ENCODE measurements around the gene TOR1B.

Gene TOR1B

DNA sequence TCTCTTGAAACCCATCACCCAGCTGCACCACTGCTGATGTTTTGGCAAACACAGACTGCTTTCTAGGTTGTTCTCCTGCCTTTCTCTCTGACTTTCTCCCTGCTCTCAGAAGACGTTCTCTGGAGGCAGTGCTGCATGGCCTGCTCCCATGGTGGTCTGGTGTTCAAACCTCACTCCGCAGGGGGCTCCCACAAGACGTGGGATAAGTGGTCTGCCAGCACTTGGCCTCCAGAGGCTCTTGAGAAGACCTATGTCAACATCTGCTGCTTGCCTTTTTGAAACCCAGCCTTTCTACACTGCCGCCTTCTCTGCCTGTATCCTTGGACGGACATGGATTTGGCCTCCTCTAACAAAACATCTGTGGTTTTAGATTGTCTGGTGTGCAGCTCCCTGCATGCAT, 48.8 kb downstream of the TOR1B start:
- no peaks in the 10 kb centered on the region for H3K27me3 Mint-ChIP-seq (ENCODE audit: low read depth)
- H3K36me3 Mint-ChIP-seq (ENCODE audit: low read depth): peaks cover 48% of the 10 kb centered on the region
- no peak overlapping the region for H3K4me3 Mint-ChIP-seq
- H3K27ac Mint-ChIP-seq: peak overlapping the region in 1 of 3 experiments; percentile 53
- no peaks in the 10 kb centered on the region for H3K9me3 Mint-ChIP-seq
- TF ChIP-seq, protein P1, sequence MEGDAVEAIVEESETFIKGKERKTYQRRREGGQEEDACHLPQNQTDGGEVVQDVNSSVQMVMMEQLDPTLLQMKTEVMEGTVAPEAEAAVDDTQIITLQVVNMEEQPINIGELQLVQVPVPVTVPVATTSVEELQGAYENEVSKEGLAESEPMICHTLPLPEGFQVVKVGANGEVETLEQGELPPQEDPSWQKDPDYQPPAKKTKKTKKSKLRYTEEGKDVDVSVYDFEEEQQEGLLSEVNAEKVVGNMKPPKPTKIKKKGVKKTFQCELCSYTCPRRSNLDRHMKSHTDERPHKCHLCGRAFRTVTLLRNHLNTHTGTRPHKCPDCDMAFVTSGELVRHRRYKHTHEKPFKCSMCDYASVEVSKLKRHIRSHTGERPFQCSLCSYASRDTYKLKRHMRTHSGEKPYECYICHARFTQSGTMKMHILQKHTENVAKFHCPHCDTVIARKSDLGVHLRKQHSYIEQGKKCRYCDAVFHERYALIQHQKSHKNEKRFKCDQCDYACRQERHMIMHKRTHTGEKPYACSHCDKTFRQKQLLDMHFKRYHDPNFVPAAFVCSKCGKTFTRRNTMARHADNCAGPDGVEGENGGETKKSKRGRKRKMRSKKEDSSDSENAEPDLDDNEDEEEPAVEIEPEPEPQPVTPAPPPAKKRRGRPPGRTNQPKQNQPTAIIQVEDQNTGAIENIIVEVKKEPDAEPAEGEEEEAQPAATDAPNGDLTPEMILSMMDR (IDR thresholded peaks at IDR 0.05; ENCODE audit: unreplicated experiment in 3 of 3): no peak
- peaks cover 5% of the 10 kb centered on the region for H3K4me1 Mint-ChIP-seq

DNA sequence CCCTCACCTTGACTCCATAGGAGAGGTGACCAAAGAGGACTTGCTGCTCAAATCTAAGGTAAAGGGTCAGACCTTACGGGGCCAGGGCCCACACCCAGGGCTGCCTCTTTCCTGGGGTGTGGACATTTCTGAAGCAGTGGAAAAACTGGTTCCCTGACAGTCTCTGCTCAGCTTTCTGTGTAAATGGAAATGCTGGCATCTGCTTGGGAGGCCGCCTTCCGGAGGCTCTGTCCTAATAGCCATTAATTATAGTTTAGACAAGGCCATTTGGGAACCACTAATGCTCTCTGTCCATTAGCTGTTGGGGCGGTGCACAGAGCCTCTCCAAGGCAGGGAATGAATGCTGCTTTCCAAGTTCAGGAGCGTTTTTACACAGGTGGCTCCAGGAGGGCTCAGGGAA, 49.6 kb downstream of the TOR1B start:
- Mint-ChIP-seq H3K27ac (no peak overlapping the region), H3K36me3 (ENCODE audit: low read depth) (peaks cover 52% of the 10 kb centered on the region), H3K4me3 (no peak overlapping the region), H3K4me1 (peaks cover 5% of the 10 kb centered on the region), H3K27me3 (ENCODE audit: low read depth) (no peaks in the 10 kb centered on the region), H3K9me3 (no peaks in the 10 kb centered on the region)
- TF ChIP-seq, protein P1 (IDR thresholded peaks at IDR 0.05; ENCODE audit: unreplicated experiment in 3 of 3): no peak

DNA sequence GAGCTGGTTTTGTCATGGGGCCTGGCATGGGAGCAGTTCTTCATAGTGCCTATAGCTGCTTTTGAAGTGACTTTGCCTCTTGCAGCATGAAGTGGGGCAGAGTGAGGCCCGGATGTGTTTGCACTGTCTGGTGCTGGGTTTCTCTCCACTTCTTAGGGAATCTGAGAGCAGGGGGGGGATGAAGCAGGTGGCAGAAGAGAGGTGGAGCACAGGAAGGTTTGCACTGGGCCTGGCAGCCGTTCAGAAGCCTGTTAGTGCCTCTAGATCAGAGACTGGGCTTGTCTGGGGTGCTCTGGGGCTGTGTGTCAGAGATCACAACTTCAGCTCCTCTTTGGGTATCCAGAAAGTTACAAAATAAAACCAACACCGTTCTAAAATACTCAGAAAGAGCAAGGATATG, 50.6 kb downstream of the TOR1B start:
- Mint-ChIP-seq H3K27me3 (ENCODE audit: low read depth) (no peaks in the 10 kb centered on the region), H3K36me3 (ENCODE audit: low read depth) (peaks cover 52% of the 10 kb centered on the region), H3K9me3 (no peaks in the 10 kb centered on the region), H3K4me3 (no peak overlapping the region), H3K27ac (no peak overlapping the region), H3K4me1 (peaks cover 5% of the 10 kb centered on the region)
- TF ChIP-seq, protein P1 (IDR thresholded peaks at IDR 0.05; ENCODE audit: unreplicated experiment in 3 of 3): no peak

DNA sequence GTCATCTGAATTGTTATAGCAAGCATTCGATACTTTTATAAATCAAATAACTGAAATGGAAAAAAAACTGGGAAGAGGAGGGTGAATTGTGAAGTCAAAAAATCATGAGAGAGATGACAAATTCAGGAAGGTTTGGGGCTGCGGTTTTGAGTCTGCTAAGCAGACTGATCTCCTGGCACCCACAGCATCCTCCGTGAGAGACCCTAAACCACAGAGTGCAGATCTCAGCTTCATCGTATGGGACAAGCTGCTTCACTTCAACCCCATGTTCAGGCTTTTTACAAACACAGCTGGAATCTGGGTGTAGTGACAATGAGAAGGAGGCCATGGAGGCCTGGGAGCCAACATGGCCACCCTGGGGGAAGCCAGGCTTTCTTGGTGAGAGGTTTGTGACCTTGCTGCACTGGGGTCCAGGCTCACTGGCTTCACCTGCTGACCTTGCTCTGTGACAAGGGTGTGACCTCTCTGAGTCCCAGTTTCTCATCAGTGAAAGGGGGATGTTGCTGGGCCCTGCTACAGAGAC, 51.7 kb downstream of the TOR1B start:
- Mint-ChIP-seq H3K4me3 (no peak overlapping the region), H3K9me3 (no peaks in the 10 kb centered on the region), H3K27me3 (ENCODE audit: low read depth) (no peaks in the 10 kb centered on the region), H3K27ac (no peak overlapping the region), H3K4me1 (peaks cover 5% of the 10 kb centered on the region), H3K36me3 (ENCODE audit: low read depth) (peaks cover 52% of the 10 kb centered on the region)
- TF ChIP-seq, protein P1 (IDR thresholded peaks at IDR 0.05; ENCODE audit: unreplicated experiment in 3 of 3): no peak

DNA sequence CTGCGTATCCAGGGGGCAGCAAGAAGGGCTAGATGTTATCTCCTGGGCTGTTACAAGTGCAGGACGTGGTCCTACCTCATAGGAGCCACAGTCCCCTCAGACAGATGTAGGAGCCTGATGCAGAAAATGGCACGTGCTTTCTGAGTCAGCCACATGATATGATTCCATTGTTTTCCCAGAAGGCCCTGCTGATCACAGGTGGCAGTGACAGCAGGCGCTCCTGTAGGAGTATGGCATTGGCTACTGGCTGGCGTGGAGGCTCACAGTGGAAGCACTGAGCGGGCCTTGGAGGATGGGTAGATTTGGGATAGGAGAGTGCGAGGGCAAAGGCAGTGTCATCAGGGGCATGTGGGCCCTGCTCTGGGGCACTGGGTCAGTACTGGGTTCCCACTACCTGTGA, 54.2 kb downstream of the TOR1B start:
- TF ChIP-seq, protein P1 (IDR thresholded peaks at IDR 0.05; ENCODE audit: unreplicated experiment in 3 of 3): no peak
- H3K36me3 Mint-ChIP-seq (ENCODE audit: low read depth): peaks cover 44% of the 10 kb centered on the region
- no peak overlapping the region for H3K4me3 Mint-ChIP-seq
- H3K4me1 Mint-ChIP-seq: no peaks in the 10 kb centered on the region
- H3K27ac Mint-ChIP-seq: no peak overlapping the region
- H3K27me3 Mint-ChIP-seq (ENCODE audit: low read depth): no peaks in the 10 kb centered on the region
- no peaks in the 10 kb centered on the region for H3K9me3 Mint-ChIP-seq

DNA sequence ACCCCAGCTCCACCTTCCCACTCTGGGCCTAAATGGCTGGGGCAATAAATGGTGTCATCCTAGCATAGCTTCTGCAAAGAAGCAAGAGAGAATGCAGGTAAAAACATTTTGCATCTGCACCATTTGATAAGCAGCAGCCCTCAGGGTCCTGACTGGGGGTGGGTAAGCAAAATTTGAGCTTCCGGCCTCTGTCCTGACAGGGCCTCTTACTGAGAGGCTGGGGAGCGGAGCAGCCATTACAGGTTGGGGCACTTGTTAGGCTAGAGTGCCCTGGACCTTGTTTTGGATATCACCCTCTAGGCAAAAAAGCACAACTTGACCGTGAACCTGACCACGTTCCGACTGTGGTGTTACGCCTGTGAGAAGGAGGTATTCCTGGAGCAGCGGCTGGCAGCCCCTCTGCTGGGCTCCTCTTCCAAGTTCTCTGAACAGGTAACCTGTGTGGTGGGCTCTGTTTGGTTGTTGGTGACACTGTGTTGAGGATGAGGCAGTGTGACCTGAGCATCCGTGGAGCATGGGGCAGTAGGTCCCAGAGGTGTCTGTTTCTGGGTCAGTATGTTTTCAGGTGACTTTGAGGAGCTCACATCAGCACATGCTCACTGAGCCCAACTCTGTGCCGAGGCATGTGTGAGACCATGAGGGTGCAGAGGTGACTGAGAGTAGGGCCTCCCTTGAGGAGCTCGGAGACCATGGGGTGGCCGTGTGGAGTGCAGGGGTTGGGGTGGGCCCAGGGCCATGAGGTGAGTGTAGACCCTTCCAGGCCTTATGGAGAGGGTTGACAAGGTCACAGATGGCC, 55.4 kb downstream of the TOR1B start:
- peaks cover 41% of the 10 kb centered on the region for H3K36me3 Mint-ChIP-seq (ENCODE audit: low read depth)
- TF ChIP-seq, protein P1 (IDR thresholded peaks at IDR 0.05; ENCODE audit: unreplicated experiment in 3 of 3): no peak
- H3K4me3 Mint-ChIP-seq: no peak overlapping the region
- no peaks in the 10 kb centered on the region for H3K4me1 Mint-ChIP-seq
- H3K27ac Mint-ChIP-seq: no peak overlapping the region
- H3K9me3 Mint-ChIP-seq: no peaks in the 10 kb centered on the region
- H3K27me3 Mint-ChIP-seq (ENCODE audit: low read depth): peaks cover under 1% of the 10 kb centered on the region

Data from nephron (organoid).